K562 (cell line): ENCODE measurements around the gene BBC3. TPM values are rescaled to one million over a fixed set of nuclear protein-coding genes. Genes with fewer than 3 reads are reported as not detected.

Experiments used
- ATF1 ChIP-seq, 2 experiments: fragments of 450-650 bp in 1 of 2; IDR thresholded peaks; 2 replicates each; pipeline ENCODE4 v1.6.1; 2016; ENCODE audit warnings: missing compliant biosample characterization in 1 of 2, missing genetic modification characterization in 1 of 2
- CAMTA2 ChIP-seq: fragments of 250-450 bp; sonication (Bioruptor Pico); conservative IDR thresholded peaks from 2 replicates; pipeline ENCODE4 v1.5.1; 2022
- CBX1 ChIP-seq: sonication (generic); IDR thresholded peaks from 2 replicates; pipeline ENCODE4 v1.6.1; 2016; ENCODE audit warnings: antibody characterized with exemption, low read depth, mild to moderate bottlenecking
- CBX5 ChIP-seq: IDR thresholded peaks from 2 replicates; pipeline ENCODE4 v1.6.1; 2014; ENCODE audit warnings: low read depth, borderline replicate concordance
- COPS2 ChIP-seq: fragments of 450-650 bp; conservative IDR thresholded peaks from 2 replicates; pipeline ENCODE4 v1.6.1; 2016; ENCODE audit warnings: mild to moderate bottlenecking, moderate library complexity
- CREB1 ChIP-seq, 2 experiments: sonication (generic) in 1 of 2; formaldehyde crosslinking in 1 of 2; IDR thresholded peaks; 2 replicates each; pipeline versions ENCODE4 v1.6.1 to v1.8.0; 2012 to 2022; ENCODE audit warnings: inconsistent platforms in 1 of 2, mild to moderate bottlenecking in 1 of 2, missing genetic modification reagents in 1 of 2, moderate library complexity in 1 of 2
- HNRNPLL ChIP-seq: fragments of 200-400 bp; formaldehyde crosslinking; IDR thresholded peaks from 2 replicates; pipeline ENCODE4 v1.6.1; 2017; ENCODE audit warnings: low read length, low read depth, mild to moderate bottlenecking; ENCODE audit not compliant: poor library complexity, severe bottlenecking
- JUNB ChIP-seq: fragments of 450-650 bp; formaldehyde crosslinking; conservative IDR thresholded peaks from 2 replicates; pipeline ENCODE4 v1.4.0; 2020; ENCODE audit warnings: mild to moderate bottlenecking
- KDM4B ChIP-seq, 2 experiments: fragments of 450-650 bp in 1 of 2; sonication (generic) in 1 of 2; IDR thresholded peaks; 2 replicates each; pipeline ENCODE4 v1.6.1; 2016 to 2017; ENCODE audit warnings: borderline replicate concordance in 2 of 2, antibody characterized with exemption in 1 of 2, low read depth in 1 of 2, mild to moderate bottlenecking in 1 of 2
- KLF1 ChIP-seq: fragments of 450-650 bp; IDR thresholded peaks from 2 replicates; pipeline ENCODE4 v1.6.1; 2016; ENCODE audit warnings: missing genetic modification characterization, missing compliant biosample characterization
- LEF1 ChIP-seq: fragments of 450-650 bp; IDR thresholded peaks from 2 replicates; pipeline ENCODE4 v1.6.1; 2016; ENCODE audit warnings: mild to moderate bottlenecking
- NCOA1 ChIP-seq: fragments of 450-650 bp; IDR thresholded peaks from 2 replicates; pipeline ENCODE4 v1.6.1; 2016; ENCODE audit warnings: low read depth
- NELFE ChIP-seq: IDR thresholded peaks from 2 replicates; pipeline ENCODE4 v1.6.1; 2011; ENCODE audit warnings: mild to moderate bottlenecking; ENCODE audit not compliant: insufficient read depth, insufficient read length
- POLR2AphosphoS2 ChIP-seq: IDR thresholded peaks from 2 replicates; pipeline ENCODE4 v1.6.1; 2012; ENCODE audit warnings: low read length, improper control_type of control experiment
- POLR3A ChIP-seq: IDR thresholded peaks from 2 replicates; pipeline ENCODE4 v1.6.1; 2011; ENCODE audit warnings: borderline replicate concordance, mild to moderate bottlenecking, moderate library complexity; ENCODE audit not compliant: insufficient read length, insufficient read depth; ENCODE audit errors: extremely low read depth
- RAD51 ChIP-seq: fragments of 450-650 bp; IDR thresholded peaks from 2 replicates; pipeline ENCODE4 v1.7.1; 2016; ENCODE audit warnings: low read depth, mild to moderate bottlenecking, borderline replicate concordance
- RFX1 ChIP-seq: fragments of 450-650 bp; IDR thresholded peaks from 2 replicates; pipeline ENCODE4 v1.6.1; 2016; ENCODE audit warnings: mild to moderate bottlenecking, moderate library complexity
- RUNX1 ChIP-seq: sonication (generic); IDR thresholded peaks from 2 replicates; pipeline ENCODE4 v1.6.1; 2016; ENCODE audit warnings: antibody characterized with exemption, low read depth
- TCF7L2 ChIP-seq: fragments of 150-350 bp; IDR thresholded peaks from 2 replicates; pipeline ENCODE4 v1.6.1; 2016; ENCODE audit warnings: low read depth, mild to moderate bottlenecking, low read length, moderate library complexity
- XRCC3 ChIP-seq: fragments of 450-650 bp; IDR thresholded peaks from 2 replicates; pipeline ENCODE4 v1.6.1; 2017; ENCODE audit warnings: mild to moderate bottlenecking, moderate library complexity
- ZNF23 ChIP-seq: fragments of 250-450 bp; sonication (Bioruptor Pico); IDR thresholded peaks from 2 replicates; pipeline ENCODE4 v1.4.0; 2020; ENCODE audit warnings: mild to moderate bottlenecking
- ZNF239 ChIP-seq: fragments of 250-450 bp; sonication (Bioruptor Pico); IDR thresholded peaks from 2 replicates; pipeline ENCODE4 v1.4.0; 2020; ENCODE audit warnings: mild to moderate bottlenecking
- polyA plus RNA-seq, 8 experiments: library from polyadenylated mRNA; depleted of rRNA in 4 of 8; stranded (reverse) in 5 of 8; unstranded in 3 of 8; fragments of >200 nt; fragmentation: Nextera tagmentation in 2 of 8; fragmentation: Illumina TruSeq in 1 of 8; extraction: Ambion mirVana in 2 of 8; extraction: Trizol in 1 of 8; gene quantifications; 2 replicates each; pipeline versions ENCODE4 v1.2.1 to v1.2.3, GENCODE V29; 2011 to 2014; ENCODE audit warnings: inconsistent platforms in 1 of 8, missing spikeins in 1 of 8
- total RNA-seq, 7 experiments: library from RNA; depleted of rRNA in 6 of 7; stranded (reverse); fragments of >200 nt in 6 of 7; fragmentation: Illumina TruSeq in 2 of 7; extraction: Trizol in 2 of 7; gene quantifications; 2 replicates each; pipeline versions ENCODE4 v1.2.1 to v1.2.3, GENCODE V29; 2011 to 2021; ENCODE audit warnings: low replicate concordance in 1 of 7
- TF ChIP-seq, protein P1 (sequence below): fragments of 450-650 bp; conservative IDR thresholded peaks from 2 replicates; pipeline ENCODE4 v1.6.1; 2016; ENCODE audit warnings: missing genetic modification characterization, low read depth, mild to moderate bottlenecking, control low read depth, missing compliant biosample characterization

The BBC3 gene
- total and polyA plus RNA-seq, 9 of the 15 experiments (the other 6 are each of a cell fraction or from before 2014, with no cell fraction given): 0.15 to 30.7 (median 4.8) TPM

DNA sequence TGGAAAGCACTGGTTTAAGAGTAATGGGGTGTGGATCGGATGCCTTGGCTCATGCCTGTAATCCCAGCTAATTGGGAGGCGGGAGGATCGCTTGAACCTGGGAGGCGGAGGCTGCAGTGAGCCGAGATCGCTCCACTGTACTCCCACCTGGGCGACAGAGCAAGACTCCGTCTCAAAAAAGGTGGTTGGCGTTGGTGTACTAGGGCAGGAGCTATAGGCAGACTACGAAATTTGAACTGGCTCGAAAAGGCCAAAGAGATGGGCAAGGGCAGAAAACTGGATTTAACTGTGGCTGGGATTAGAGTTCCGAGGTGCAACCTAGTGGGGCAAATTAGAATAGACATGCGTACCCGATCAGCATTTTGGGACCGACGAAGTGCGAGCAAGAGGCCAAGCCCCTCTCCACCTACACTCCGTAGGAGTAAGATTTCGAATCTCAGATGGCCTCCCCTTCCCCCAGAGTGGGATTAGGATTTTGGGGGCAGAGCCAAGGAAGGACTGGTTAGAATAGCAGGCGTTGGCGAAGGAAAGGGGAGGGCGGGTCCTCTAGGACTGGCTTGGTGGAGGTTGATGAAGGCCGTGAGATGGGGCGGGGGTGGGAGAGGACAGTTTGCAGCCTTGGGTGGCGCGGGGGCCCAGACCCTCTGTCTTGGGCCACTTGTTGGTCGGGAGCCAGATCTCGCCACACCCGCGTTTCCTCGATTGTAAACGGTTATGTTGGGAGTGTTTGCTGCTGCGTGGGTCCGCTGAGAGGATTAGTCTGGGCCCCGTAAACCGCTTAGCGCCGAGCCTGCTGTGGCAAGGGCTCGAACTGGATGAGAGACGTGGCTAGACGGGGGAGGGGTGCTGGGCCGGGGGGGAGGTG, 41.7 kb upstream of the BBC3 start (continued):
- peak; percentile 13 for TF ChIP-seq HNRNPLL
- no peak for TF ChIP-seq RUNX1
- TF ChIP-seq RFX1: no peak
- no peak for TF ChIP-seq CAMTA2 (CRISPR knock-in tag)
- TF ChIP-seq CBX1: no peak
- no peak for TF ChIP-seq JUNB (CRISPR knock-in tag)
- TF ChIP-seq NCOA1: peak; percentile 35; the same call in 1 of the 2 replicates
- TF ChIP-seq RAD51: no peak
- TF ChIP-seq KLF1 (tag): no peak
- no peak for TF ChIP-seq TCF7L2
- no peak for TF ChIP-seq NELFE
- 0 out of 2 replicates have a peak, but pooled peaks have one; percentile 8 for TF ChIP-seq CBX5
- no peak for TF ChIP-seq CREB1 (IDR thresholded peaks at IDR 0.05)
- no peak for TF ChIP-seq CREB1 (CRISPR knock-in tag; IDR thresholded peaks at IDR 0.05)
- TF ChIP-seq ATF1 (CRISPR knock-in tag; IDR thresholded peaks at IDR 0.05): no peak
- TF ChIP-seq ATF1 (tag; IDR thresholded peaks at IDR 0.05): no peak
- no peak for TF ChIP-seq POLR3A
- no peak for TF ChIP-seq KDM4B (IDR thresholded peaks at IDR 0.05; ENCODE audit: borderline replicate concordance in 2 of 2, low read depth in 1 of 2)
- no peak for TF ChIP-seq ZNF239 (CRISPR knock-in tag)
- no peak for TF ChIP-seq ZNF23
- TF ChIP-seq LEF1: peak; percentile 42
- no peak for TF ChIP-seq COPS2
- no peak for TF ChIP-seq POLR2AphosphoS2
- TF ChIP-seq XRCC3: no peak
- TF ChIP-seq, protein P1, sequence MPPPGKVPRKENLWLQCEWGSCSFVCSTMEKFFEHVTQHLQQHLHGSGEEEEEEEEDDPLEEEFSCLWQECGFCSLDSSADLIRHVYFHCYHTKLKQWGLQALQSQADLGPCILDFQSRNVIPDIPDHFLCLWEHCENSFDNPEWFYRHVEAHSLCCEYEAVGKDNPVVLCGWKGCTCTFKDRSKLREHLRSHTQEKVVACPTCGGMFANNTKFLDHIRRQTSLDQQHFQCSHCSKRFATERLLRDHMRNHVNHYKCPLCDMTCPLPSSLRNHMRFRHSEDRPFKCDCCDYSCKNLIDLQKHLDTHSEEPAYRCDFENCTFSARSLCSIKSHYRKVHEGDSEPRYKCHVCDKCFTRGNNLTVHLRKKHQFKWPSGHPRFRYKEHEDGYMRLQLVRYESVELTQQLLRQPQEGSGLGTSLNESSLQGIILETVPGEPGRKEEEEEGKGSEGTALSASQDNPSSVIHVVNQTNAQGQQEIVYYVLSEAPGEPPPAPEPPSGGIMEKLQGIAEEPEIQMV (tag): 0 out of 2 replicates have a peak, but pooled peaks have one; percentile 31
